GM11168 (cell line): Measurements from ENCODE around the gene SCAP.
"Not testable (repeated sequence)": the region's sequence is repeated elsewhere in the genome, so short reads cannot be mapped to it uniquely, and the experiment has no call there.

ENCODE experiments used
- in situ Hi-C: fragments of 300-500 bp; cut with MboI; formaldehyde crosslinking; loops from one replicate; pipeline ENCODE4 v1.12.0; 2022; ENCODE audit warnings: low sequenced_read_pairs; ENCODE audit not compliant: unreplicated experiment

The SCAP gene

DNA sequence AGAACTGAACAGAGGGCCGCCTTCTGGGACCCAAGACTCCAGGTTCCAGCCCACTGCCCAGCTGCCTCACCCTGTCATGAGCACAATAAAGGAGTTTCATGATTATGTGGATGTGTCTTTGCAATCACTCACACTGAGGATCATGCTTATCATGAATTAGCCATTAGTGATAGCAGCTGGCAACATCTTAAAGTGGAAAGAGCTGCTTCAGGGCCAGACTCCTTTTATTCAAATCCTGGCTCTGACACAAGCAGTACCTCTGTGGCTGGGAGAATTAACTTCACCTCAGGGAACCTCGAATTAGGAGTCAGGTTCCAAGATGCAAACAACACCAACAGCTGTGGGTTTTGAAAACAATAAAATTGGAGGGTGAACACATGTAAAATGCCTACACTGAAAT, 6.6 kb upstream of the SCAP start:
- in situ Hi-C loops, result no loop called here

- in situ Hi-C loops, result not testable (repeated sequence)
Measured at GRCh38 chr3:47481763-47482162, 6.0 kb upstream of the SCAP start.

- in situ Hi-C loops, result not testable (repeated sequence)
Measured at GRCh38 chr3:47480267-47480666, 4.5 kb upstream of the SCAP start.

- in situ Hi-C loops, result no loop called here
Measured at GRCh38 chr3:47479826-47480160, 4.1 kb upstream of the SCAP start.

DNA sequence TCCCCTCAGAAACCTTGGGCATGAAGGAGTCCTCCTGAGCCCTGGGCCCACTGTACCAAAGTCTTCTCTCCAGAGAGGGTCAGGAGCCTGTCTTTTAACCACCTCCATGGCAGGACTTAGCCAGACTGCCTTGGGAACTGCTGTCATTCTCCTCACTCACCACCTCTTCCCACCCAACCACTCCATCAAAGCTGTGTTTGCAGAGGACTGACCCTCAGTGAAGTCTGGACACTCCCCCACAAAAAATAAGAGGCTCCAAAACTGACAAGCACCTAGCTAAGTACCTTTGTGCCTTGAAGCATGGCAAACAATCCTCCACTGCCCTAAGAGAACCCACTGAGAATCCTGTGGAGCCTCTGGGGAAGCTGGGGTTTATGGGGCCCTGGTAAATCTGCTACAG, 2.3 kb upstream of the SCAP start:
- in situ Hi-C loops, result no loop called here

DNA sequence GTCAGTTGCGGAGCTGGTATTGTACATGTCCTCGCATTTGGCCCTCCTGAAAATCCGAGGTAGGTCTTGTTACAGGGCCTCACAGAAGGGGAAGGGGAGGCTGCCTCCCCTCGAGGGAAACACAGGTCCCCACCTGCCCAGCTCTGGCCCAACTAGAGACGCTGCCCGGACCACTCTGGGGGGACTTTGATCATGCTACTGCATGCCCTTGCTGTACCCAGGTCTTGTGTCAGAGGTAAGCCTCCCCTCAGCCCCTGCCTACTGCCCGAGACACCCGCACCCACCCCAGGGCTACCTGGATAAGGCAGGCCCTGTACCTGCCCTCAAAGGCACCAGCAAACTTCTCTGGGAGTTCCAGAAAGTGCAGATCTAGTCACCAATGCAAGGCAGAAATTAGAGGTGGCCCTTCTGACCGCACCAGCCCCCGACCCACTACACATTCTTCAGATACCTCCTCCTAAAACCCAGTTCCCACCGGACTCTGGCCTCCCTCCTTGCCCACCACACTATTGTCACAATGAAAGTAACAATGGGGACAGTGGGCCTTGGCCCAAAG, 981 bp upstream of the SCAP start:
- in situ Hi-C loops, result no loop called here

DNA sequence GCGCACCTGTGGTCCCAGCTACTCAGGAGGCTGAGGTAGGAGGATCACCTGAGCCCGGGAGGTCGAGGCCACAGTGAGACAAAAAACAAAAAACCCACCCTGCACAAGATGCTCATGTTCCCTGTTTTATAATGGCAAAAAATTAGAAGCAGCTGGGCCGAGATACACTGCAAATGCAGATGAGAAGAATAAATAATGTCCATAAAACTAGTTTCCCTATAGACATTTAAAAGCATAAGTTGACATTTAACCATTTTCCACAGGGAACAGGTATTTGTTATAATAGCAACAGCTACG, 537 bp upstream of the SCAP start:
- in situ Hi-C loops, result no loop called here

DNA sequence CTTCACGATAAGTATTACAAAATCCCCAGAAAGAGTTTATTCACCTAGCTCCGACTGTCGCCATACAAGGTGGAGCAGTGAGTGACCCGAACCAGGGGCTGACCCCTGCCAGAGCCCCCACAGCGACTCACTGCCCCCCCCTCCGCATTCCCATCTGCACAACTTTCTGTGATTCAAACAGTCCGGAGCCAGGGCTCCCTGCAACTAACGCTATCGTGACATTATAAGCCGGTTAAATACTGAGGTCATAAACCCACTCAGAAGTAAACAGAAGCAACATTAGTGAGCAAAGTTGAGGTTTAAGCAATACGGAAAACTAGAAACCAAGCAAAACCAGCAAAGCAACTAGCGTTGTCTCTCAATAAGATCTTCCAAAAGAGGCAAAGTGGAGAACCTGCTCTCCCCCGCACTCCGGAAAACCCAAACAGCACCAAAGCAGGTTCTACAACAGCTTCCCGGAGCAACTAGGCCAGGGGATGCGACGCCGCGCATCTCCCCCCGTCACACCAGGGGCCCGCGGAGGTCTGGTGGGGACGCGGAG, 642 bp downstream of the SCAP start:
- in situ Hi-C loops, result no loop called here

DNA sequence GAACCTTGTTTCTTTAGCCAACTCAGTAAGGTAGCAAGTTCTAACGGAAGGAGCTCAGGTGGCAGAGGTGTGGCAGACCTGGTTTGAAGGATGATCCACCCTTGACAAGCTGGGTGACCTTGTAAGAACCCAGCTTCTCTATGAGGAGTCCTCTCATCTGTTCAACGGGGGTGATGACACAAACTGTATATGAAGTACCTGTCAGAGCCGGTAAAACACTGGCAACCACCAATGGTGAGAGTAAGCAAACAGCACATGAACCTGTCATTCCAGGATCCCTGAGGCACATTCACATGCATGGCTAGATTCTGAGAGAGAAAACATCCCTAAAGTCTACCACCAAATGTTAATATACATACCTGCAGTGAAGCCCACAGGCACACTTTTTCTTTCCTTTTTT, 2.4 kb downstream of the SCAP start:
- in situ Hi-C loops, result no loop called here

- in situ Hi-C loops, result no loop called here
Measured at GRCh38 chr3:47469616-47470015, 6.1 kb downstream of the SCAP start.

- in situ Hi-C loops, result not testable (repeated sequence)
Measured at GRCh38 chr3:47468315-47468714, 7.4 kb downstream of the SCAP start.

- in situ Hi-C loops, result no loop called here
Measured at GRCh38 chr3:47464588-47464987, 11.2 kb downstream of the SCAP start.

GRCh38 chr3:47459534-47460085, 16.1 kb downstream of the SCAP start:
- in situ Hi-C loops, result not testable (repeated sequence)

GRCh38 chr3:47456984-47457383, 18.8 kb downstream of the SCAP start:
- in situ Hi-C loops, result no loop called here

- in situ Hi-C loops, result no loop called here
Measured at GRCh38 chr3:47455806-47456452, 19.8 kb downstream of the SCAP start.

GRCh38 chr3:47452453-47453215, 23.1 kb downstream of the SCAP start:
- in situ Hi-C loops, result no loop called here

DNA sequence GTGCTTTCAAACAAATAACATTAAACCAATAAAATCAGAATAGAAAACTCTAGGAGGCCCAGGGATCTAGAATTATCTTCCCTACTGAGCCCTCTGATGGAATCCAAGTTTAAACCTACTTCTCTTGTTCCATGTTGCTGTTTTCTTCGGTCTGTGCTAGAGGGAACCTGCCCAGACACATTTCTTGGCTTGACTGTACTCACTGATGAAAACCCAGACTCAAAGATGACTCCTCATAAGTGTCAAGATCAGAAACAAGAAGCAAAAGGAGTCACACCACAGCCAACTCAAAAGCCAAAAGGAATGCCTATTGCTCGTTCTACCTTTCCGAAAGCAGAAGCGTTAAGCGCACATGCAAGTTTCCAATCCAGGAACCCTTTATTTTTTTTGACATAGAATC, 31.6 kb downstream of the SCAP start:
- in situ Hi-C loops, result no loop called here

GRCh38 chr3:47443611-47443995, 32.1 kb downstream of the SCAP start:
- in situ Hi-C loops, result no loop called here

GRCh38 chr3:47441796-47442551, 33.8 kb downstream of the SCAP start:
- in situ Hi-C loops, result no loop called here

GRCh38 chr3:47440131-47440530, 35.6 kb downstream of the SCAP start:
- in situ Hi-C loops, result no loop called here

DNA sequence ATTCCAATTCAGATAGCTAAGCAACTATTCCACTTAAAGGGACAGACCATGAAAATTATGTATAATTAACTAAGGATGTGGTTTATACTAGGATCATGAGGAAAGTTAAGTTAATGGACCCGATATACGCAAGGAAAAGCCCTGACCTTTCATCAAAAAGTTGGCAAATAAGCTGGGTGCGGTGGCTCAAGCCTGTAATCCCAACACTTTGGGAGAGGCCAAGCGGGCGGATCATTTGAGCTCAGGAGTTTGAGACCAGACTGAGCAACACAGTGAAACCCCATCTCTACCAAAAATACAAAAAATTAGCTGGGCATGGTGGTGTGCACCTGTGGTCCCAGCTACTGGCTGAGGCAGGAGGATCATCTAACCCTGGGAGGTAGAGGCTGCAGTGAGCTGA, 39.6 kb downstream of the SCAP start:
- in situ Hi-C loops, result no loop called here
